NCI-H1048 (cell line): ENCODE data around the gene NLN.
"Not testable (repeated sequence)": the region's sequence is repeated elsewhere in the genome, so short reads cannot be mapped to it uniquely, and the experiment has no call there.

ENCODE experiments used
- DNase-seq: peaks from one replicate; lab custom pipeline; 2025; lab: John Stamatoyannopoulos, UW

Gene NLN

DNA sequence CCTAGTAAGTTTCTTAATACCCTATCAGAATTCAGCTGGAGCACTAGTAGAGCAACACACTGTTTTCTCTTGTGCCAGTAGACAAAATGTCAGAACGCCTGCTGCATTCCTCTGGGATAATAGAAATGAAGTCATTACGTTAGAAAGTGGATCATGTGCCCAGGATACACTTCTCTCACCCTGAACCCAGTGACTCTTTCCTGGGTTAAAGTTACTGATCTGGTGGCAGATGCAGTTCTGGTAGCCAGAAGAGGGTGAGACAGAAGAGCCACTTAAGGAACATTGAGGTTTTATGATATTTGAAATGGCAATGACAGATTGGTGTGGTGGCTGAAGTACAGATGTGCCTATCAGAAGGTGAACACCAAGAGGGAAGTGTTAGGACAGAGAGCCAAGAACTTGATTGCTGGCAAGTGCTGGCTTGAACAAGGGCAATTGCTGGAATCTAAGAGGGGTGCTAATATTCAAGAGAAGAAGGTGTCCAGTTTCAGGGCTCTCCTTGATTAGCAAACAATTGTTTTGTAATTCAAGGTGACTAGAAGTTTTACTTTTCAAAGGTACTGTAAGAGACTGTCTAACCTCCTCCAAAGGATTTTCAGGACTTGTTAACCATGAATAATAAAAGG, 110.7 kb downstream of the NLN start:
- DNase-seq: no peak

DNA sequence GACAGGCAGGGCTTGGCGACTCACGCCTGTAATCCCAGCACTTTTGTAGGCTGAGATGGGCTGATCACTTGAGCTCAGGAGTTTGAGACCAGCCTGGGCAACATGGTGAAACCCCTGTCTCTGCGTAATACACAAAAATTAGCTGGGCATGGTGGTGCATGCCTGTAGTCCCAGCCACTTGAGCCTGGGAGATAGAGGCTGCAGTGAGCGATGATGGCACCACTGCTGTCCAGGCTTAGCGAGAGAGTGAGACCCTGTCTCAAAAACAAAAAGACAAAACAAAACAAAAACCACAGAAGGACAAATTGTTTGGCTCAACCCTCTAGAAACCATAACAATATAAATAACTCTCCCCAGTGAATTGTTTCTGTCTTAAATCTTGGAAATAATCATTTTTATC, 111.8 kb downstream of the NLN start:
- no peak for DNase-seq

DNA sequence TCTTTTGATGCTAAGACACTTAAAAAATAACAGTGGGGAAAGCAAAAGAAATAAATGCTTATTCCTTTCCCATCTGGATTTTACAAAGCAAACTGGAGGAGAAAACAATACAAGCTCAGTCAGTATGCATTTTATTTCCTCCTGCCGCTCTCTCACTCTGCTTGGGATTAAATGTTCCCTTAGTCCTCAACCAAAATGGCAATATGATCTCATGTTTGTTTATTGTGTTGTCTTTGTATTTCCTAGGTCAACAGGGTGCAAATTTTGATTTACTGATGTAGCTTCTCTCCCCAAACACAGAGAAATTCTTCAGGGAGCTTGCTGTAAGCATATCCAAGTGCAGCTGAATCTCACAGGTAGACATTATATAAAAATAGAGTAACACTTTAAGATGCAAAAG, 112.3 kb downstream of the NLN start:
- DNase-seq: no peak

DNA sequence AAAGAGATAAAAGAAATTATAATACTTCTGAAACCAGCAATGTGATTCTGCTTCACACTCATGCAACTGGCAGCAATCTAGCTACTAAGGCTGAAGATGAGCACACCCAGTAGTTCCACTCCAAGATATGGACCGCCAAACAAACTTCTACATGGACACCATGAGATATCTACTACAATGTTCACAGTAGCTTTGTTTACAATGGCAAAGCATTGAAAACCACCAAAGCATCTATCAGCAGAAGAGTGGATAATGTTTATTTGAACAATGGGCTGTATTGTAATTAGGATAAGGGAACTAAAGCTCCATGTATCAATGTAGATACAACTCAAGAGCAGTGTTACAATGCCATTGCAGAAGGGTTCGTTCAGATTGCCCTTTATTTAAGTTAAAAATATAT, 113.2 kb downstream of the NLN start:
- DNase-seq: no peak

DNA sequence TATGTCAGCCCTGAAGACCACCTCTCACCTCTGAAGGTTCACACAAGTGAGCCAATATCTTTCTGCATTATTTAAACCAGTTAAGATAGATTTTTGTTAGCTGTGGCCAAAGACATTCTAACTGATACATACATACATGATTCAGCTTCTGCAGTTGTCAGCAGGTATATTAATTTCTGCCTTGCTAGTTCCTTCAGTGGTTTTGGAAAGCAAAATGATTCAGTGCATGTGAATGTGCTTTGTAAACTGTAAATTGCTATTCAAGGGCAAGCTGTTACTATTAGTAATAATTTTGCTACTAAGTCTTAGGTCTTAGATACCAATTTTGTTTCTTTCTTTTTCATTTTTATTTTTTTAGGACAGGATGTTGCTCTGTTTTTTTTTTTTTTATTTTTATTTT, 115.1 kb downstream of the NLN start:
- no peak for DNase-seq

DNA sequence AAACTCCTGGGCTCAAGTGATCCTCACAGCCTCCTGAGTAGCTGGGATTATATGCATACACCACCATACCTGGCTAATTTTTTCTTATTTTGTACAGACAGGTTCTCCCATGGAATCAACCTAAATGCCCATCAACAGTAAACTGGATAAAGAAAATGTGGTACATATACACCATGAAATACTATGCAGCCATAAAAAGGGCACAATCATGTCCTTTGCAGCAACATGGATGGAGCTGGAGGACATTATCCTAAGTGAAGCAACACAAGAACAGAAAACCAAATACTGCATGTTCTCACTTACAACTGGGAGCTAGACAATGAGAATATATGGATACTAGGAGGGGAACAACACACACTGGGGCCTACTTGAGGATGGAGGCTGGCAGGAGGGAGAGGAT, 117.2 kb downstream of the NLN start:
- not testable (repeated sequence) for DNase-seq

DNA sequence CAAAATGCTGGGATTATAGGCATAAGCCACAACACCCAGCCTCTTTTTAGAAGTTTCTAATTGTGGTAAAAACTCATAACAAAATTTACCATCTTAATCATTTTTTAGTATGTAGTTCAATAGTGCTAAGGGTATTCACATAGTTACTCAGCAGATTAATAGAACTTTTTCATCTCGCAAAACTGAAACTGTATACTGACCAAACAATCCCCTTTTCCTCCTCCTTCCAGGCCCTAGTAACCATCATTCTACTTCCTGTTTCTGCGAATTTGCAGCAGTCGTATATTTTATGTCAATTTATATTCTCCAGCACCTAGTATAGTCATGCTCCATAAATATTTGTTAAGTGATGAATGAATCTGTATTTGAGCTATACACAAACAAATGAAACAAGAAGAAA, 118.1 kb downstream of the NLN start:
- no peak for DNase-seq

DNA sequence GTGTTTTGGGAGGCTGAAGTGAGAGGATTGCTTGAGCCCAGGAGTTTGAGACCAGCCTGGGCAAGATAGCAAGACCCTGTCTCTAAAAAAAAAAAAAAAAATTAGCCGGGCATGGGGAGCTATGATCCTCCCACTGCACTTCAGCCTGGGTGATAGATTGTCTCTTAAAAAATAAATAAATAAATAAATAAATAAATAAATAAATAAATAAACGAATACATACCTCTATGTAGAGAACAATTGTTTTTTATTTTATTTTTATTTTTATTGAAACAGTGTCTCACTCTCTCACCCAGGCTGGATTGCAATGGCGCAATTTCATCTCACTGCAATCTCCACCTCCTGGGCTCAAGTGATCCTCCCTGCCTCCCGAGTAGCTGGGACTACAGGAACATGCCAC, 122.8 kb downstream of the NLN start:
- DNase-seq: not testable (repeated sequence)

DNA sequence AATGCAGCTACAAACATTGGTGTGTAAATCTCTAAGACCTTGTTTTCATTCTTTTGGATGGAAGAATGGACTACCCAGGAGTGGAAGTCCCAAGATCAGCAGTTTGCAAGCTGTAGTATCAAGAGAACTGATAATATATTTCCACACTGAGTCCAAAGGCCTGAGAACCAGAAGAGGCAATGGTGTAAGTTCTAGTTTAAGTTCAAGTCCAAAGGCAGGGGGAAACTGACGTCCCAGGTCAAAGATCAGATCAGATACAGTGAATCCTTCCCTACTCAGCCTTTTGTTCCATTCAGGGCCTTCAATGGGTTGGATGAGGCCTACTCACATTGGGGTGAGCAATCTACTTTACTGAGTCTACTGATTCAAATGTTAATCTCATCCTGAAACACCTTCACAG, 124.1 kb downstream of the NLN start:
- DNase-seq: no peak

DNA sequence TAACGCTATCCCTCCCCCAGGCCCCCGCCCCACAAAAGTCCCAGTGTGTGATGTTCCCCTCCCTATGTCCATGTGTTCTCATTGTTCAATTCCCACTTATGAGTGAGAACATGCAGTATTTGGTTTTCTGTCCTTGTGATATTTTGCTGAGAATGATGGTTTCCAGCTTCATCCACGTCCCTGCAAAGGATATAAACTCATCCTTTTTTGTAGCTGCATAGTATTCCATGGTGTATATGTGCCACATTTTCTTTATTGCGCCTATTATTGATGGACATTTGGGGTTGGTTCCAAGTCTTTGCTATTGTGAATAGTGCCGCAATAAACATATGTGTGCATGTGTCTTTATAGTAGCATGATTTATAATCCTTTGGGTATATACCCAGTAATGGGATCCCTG, 125.0 kb downstream of the NLN start:
- not testable (repeated sequence) for DNase-seq

DNA sequence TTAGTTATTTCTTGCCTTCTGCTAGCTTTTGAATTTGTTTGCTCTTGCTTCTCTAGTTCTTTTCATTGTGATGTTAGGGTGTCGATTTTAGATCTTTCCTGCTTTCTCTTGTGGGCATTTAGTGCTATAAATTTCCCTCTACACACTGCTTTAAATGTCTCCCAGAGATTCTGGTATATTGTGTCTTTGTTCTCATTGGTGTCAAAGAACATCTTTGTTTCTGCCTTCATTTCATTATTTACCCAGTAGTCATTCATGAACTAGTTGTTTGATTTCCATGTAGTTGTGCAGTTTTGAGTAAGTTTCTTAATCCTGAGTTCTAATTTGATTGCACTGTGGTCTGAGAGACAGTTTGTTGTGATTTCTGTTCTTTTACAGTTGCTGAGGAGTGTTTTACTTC, 127.9 kb downstream of the NLN start:
- not testable (repeated sequence) for DNase-seq

DNA sequence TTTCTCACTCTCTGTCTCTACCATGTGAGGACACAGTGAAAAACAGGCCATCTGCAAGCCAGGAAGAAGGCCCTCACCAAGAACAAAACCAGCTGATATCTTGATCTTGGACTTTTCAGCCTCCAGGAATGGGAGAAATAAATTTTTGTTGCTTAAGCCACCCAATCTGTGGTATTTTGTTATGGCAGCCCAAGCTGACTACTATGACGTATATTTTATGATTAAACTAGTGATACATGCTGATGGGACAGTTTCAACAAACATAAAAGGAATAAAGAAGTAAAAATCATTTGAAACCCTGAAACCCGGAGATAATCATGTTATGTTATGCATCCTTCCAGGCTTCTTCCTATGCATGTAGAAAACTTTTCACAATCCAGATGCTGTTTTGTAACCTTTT, 132.9 kb downstream of the NLN start:
- DNase-seq: no peak

DNA sequence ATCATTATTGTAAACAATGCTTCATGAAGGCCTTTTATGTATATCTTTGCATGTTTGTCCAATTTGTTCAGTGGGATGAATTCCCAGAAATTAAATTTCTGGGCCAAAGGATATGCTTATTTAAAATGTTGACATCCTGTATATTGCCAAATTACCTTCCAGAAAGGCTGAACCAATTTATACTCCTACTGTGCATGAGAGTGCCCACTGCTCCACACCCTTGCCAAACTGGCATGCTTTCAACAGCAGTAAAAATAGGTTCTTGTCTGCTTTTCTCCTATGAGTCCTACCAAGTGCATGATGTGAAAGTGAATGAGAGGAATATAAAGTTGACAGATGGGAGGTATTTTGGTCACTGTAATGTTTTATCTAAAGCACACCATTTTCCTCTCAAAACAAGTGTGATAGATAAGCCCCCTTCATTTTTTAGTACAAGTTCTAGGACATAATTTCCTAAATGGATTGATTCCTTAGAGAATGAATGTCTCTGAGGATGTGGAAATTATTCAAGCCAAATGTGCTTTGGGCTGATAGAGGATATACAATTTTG, 133.8 kb downstream of the NLN start:
- no peak for DNase-seq

DNA sequence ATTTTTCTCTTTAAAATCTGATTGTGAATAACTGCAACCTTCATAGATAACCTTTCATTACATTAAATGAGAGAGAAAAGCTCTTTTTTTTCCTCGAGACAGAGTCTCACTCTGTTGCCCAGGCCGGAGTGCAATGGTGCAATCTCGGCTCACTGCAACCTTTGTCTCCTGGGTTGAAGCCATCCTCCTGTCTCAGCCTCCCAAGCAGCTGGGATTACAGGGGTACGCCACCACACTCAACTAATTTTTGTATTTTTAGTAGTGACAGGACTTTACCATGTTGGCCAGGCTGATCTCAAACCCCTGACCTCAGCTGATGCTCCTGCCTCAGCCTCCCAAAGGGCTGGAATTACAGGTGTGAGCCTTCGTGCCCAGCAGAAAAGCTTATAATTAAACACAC, 134.5 kb downstream of the NLN start:
- DNase-seq: no peak

DNA sequence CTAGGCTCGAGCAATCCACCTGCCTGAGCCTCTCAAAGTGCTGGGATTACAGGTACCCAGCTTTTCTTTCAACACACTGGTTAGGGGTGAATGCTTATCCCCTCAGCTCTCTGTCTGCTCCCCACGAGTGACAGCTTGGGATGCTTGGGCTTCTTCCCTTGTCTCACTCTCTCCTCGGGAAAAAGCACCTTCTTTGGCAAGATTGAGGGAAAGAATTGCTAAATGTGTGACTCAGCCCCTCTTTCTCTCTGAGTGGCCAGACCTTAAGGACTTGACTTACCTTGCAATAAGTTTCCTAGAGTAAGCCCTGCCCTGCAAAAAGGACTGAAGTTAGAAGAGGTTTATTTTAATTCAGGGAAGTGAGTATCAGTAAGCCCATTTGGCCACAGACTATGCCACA, 136.3 kb downstream of the NLN start:
- DNase-seq: no peak

DNA sequence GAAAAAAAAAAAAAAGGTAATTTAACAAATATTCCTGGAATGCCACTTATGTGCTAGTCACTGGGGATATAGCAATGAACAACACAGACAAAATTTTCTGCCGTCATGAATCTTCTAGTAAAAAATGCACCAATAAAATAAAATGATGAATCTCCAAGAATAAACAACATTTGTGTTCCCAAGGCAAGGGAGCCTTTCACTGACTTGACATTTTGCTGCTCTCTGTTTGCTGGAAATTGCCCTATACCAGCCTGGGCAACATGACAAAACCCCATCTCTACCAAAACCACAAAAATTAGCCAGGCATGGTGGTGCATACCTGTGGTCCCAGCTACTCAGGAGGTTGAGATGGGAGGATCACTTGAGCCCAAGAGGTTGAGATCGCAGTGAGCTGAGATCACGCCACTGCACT, 139.8 kb downstream of the NLN start:
- no peak for DNase-seq

DNA sequence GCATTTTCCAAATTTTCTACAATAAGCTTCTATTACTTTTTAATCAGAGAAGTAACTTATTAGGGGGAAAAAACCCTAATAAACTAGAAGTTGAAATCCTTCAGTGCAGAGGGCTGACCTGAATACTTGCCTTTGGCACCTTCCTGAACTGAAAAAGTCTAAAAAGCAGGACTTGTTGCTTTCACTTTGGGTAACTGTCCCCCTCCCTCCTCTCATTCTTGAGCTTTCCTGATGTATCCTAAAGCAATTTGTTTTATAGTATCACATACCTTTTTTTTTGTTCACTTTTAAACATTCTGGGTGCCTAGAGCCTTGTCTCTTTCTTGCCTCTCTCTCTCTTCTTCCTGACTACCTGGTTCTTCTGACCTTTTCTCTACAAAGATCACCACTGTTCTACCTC, 140.4 kb downstream of the NLN start:
- DNase-seq: no peak

DNA sequence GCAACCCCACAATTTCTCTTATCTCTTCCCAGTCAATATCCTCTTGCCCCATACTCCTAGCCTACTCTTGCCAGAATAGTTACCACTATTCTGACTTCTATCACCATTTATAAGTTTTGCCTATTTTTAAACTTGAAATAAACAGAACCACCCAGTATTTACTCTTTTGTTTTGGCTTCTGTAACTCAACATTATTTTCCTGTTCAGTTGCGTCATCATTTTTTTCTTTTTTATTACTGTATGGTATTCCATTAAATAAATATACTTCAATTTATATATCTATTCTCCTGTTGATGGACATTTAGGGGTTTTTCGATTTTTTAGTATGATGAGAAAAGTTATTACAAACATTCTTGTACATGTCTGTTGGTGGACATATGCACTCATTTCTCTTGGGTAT, 141.7 kb downstream of the NLN start:
- DNase-seq: no peak

DNA sequence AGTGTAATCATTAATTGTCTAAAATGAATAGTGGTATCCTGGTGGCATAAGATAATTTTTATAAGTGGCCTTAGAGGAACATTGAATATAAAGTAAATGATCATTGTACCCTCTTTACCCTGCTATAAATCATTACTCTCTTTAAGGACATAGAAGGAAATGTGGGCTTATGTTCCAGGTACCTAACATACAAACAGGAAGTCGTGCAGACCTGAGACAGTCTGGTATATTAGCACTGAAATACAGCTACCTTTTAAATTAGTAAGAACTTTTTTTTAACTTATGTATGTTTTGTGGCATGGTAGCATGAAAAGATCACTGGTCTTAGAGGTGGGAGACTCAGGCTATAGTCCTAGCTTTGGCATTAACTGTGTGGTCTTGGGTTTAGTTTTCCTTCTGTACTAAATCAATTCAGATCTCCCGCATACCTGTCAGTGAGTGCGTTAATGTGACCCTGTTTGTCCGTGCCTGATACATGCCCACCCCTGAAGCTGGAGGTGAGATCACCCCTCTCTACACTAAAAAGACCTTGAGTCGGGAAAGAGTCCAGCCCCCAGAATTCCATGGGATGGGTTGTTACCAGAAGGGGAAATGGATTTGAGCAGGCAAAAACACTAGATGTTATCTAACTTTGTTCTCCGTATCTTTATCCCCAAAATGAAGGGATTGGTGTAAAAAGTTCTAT, 145.0 kb downstream of the NLN start:
- DNase-seq: no peak

DNA sequence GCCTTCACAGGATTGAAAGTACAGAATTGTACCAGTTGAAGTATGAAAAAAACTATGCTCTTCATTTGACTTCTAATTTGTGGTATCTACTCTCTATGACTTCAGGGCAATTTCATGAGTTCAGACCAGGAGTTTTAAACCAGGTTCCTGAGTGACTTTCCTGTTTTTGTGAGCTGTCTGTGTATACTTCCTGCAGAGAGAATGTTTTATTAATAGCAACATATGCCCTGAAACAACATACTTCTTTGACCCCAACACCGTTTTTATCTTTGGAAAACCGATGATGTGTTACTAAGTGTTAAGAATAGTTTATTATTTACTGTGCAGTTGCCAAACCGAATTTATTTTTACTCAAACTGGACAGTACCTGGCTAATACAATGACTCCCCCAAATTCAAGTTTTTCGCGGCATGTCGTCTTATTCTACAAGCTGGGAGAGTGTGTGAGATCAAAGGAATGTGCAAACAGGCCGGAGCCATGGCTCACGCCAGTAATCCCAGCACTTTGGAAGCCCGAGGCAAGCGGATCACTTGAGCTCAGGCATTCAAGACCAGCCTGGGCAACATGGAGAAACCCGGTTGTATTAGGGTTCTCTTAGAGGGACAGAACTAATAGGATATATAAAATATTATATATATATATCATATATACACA, 145.7 kb downstream of the NLN start:
- no peak for DNase-seq

DNA sequence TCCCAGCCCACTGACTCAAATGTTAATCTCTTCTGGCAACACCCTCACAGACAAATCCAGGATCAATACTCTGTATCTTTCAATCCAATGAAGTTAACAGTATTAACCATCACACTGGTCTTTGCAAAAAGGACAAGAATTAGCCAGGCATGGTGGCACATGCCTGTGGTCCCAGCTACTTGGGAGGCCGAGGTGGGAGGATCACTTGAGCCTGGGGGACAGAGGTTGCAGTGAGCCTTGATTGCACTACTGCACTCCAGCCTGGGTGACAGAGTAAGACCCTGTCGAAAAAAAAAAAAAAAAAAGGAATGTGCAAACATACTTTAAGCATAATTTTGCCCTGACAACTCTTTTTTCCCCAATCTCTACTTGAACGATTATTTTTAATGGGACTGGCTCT, 146.5 kb downstream of the NLN start:
- no peak for DNase-seq

DNA sequence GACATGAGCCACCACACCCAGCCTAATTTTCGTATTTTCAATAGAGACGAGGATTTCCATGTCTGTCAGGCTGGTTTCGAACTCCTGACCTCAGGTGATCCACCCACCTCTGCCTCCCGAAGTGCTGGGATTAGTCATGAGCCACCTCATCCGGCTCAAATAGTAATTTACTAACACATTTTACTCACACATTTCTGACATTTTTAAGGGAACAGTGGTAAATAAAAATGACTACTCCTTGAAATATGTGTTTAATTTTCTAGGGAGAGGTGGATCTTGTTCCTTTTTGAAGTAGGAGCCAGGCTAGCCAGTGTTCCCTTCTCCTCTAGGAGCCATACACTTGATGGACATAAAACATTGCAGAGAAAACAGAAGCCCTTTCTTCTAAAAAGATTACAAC, 149.2 kb downstream of the NLN start:
- no peak for DNase-seq

DNA sequence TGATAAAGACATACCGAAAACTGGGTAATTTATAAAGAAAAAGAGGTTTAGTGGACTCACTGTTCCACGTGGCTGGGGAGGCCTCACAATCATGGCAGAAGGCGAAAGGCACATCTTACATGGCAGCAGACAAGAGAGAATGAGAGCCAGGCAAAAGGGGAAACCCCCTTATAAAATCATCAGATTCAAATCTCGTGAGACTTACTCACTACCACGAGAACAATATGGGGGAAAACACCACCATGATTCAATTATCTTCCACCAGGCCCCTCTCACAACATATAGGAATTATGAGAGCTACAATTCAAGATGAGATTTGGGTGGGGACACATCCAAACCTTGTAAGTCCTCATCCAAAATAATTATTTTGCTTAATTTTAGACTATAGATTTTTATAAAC, 149.8 kb downstream of the NLN start:
- not testable (repeated sequence) for DNase-seq
